ENCODE data around the gene RCN2.

DNA sequence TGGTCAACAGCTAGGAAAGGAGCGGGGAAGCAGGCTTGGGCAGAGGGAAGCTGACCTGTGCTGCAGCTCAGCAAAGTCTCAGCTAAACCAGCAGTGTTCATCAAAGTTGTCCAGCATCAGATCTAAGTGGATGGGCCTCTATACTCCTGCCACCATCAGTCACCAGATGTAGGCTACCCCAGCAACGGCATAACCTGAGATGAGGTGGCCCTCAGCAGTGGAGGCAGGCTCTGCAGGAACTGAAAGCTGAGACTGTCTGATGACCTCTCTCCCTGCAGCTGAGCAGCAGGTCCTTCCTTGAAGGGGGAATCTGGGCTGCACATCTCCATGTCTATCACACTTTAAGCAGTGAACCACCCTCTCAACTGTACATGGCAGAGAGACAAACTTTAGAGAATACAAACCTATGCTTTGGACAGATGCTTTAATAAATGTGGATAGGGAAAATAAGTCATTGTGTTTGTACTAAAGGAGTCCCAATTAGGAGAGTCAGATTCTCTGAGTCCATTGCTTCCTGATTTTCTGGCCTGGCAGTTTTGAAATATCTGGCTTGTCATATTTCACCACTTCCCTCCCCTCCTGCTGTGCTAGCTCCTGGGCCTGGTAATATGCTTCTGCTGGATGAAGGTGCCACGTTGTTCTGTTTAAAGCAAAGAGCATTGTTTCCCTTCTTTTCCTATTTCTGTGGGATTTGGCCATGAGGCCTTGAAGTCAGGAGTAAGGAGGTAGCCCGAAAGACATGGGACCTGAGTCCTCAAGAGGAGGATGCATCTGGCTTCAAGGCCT lies 52.2 kb downstream of the RCN2 start:
- TF ChIP-seq, protein P1, sequence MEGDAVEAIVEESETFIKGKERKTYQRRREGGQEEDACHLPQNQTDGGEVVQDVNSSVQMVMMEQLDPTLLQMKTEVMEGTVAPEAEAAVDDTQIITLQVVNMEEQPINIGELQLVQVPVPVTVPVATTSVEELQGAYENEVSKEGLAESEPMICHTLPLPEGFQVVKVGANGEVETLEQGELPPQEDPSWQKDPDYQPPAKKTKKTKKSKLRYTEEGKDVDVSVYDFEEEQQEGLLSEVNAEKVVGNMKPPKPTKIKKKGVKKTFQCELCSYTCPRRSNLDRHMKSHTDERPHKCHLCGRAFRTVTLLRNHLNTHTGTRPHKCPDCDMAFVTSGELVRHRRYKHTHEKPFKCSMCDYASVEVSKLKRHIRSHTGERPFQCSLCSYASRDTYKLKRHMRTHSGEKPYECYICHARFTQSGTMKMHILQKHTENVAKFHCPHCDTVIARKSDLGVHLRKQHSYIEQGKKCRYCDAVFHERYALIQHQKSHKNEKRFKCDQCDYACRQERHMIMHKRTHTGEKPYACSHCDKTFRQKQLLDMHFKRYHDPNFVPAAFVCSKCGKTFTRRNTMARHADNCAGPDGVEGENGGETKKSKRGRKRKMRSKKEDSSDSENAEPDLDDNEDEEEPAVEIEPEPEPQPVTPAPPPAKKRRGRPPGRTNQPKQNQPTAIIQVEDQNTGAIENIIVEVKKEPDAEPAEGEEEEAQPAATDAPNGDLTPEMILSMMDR (conservative IDR thresholded peaks at IDR 0.05; ENCODE audit: low read depth, low read length): no peak
- no peak for TF ChIP-seq EZH2 (IDR thresholded peaks at IDR 0.05; ENCODE audit: low read length, unreplicated experiment)
